NCI-H2107 (cell line): Measurements from ENCODE around the gene KCNH4.

Source experiments
- DNase-seq: peaks from one replicate; lab custom pipeline; 2025; lab: John Stamatoyannopoulos, UW

The KCNH4 gene

DNA sequence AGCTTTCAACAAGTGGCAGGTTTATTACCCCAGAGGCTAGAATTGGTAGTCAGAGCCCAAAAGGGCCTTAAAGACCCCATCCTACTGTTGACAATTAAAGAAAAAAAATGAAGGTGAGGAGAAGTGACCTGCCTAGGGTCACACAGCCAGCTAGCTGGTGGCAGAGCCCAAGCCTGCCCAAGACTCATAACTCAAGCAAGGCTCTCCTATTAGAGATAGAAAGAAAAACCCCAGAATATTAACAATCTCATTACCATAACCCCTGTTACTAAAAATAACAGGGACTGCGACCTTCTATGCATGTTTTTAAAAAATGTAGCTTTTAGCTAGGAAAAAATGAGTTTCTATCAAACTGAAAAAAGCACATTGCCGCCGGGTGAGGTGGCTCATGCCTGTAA, 44.3 kb downstream of the KCNH4 start:
- no peak for DNase-seq

- no peak for DNase-seq
These were observed 45.0 kb downstream of the KCNH4 start for GRCh38 chr17:42135664-42136653.

- no peak for DNase-seq
These were observed 45.8 kb downstream of the KCNH4 start for GRCh38 chr17:42135151-42135550.

DNA sequence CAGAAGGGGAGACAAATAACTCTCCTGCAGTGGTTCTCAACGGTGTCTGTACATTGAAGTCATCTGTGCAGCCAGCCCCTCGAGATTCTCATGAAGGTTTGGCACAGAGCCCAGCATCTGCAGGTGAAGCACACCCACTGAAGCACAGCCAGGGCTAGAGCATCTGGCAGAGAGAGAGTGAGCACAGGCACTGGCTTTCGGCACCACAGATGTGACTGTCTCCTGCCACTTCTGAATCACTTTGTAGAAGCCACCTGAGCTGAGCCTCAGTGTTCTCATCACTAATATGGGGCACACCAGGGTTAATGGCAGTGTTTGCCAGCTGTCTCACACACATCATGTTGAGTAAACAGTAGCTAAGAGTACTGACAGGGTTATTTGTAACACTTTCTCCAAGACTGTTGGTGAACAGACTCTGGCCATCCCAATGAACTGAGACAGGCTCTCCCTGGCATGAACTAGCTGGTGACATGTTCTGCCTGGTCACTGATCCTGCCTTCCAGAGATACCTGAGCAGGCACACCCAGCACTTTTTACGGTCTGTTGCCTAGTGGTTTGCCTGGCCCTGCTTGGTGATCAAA, 47.4 kb downstream of the KCNH4 start:
- peak; percentile 70 for DNase-seq

GRCh38 chr17:42132941-42133340, 48.0 kb downstream of the KCNH4 start:
- DNase-seq: peak; percentile 61

GRCh38 chr17:42131981-42132432, 48.9 kb downstream of the KCNH4 start:
- DNase-seq: no peak

DNA sequence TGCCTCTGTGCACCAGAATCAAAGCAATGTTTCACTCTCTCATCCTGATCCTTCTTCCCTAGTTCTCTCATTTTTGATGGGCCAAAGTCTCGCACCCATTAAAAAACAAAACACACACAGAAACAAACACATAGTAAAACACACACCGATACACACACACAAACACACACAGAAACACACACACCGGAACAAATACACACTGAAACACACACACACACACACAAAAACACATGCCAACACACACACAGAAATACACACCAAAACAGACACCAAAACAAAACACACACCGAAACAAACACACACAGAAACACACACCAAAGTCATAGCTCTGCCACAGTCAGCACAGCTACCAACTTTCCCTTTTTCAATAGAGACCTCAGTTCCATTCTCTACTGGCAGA, 49.7 kb downstream of the KCNH4 start:
- no peak for DNase-seq

- no peak for DNase-seq
These were observed 50.5 kb downstream of the KCNH4 start for GRCh38 chr17:42130310-42130936.

DNA sequence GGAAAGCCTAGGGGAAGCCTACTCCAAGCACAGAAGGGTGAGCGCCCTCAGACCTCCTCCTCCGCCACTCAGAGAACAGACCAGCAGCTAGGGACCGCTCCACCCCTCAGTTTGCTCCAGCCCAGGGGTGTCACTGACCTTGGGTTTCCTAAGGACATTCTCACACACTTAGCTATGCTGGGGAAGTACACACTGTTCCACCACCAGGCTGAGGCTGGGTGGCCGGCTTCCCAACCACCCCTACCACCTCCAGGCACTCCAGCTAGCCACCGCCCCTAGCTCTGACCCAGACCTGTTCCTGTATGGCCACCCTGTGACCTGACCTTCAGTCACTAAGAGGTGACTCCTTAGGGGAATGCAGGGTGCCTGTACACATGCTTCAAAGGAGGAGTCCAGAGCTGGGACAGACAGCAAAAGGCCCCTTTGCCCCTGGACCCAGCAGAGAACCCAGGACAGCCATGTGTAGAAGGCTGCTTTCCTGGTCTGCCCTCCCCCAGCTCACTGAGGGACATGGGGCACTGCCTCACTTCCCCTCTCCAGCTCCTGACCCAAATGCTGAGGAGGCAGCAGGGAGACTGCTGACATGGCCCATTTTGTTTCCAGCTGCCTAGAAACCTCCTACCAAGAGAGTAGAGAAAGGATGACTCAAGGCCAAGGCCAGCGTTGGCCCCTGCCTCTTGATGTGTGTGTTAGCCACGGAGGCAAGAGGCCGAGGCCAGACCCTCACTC, 51.7 kb downstream of the KCNH4 start:
- DNase-seq: no peak

DNA sequence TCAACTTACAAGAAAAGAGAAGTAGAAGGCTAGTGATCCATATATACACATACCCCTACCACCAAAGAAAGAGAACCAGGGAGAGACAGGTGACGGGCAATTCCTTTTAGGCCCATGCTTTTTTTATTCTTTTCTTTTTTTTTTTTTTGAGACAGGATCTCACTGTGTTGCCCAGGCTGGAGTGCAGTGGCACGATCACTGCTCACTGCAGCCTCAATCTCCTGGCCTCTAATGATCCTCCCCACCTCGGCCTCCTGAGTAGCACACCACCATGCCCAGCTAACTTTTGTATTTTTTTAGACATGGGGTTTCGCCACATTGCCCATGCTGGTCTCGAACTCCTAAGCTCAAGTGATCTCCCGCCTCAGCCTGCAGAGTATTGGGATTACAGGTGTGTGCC, 53.5 kb downstream of the KCNH4 start:
- DNase-seq: no peak

- no peak for DNase-seq
These were observed 54.1 kb downstream of the KCNH4 start for GRCh38 chr17:42126836-42127235.

DNA sequence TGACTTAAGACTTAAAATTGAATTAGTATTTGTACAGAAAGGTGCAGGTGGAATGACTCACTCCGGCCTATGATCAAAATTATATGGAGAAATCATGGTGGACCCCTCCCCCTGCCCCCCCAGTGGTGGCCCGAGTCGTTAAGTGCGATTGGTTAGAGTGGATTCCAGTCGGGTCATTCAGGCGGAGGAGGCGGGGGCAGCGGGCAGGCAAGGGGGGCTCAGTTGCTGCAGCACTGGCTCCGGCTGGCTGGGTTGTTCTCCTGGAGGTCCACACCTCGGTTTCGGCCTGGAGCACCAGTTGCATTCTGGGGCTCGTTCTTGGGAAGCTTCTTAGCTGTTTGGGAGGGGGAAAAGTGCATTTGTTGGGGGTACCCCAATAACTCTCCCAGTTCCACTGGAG, 55.4 kb downstream of the KCNH4 start:
- DNase-seq: no peak

- no peak for DNase-seq
These were observed 56.7 kb downstream of the KCNH4 start for GRCh38 chr17:42124256-42124655.

- DNase-seq: no peak
These were observed 58.3 kb downstream of the KCNH4 start, which contains the start of gene HSPB9 for GRCh38 chr17:42122371-42123303. Gene HSPB9, plus strand, starts transcription at chr17:42122804. Its CDS starts 47 bp downstream, at chr17:42122851.

GRCh38 chr17:42120770-42121769, 59.9 kb downstream of the KCNH4 start, which contains the start of gene KAT2A:
Gene KAT2A, minus strand, starts transcription at chr17:42121367. Its CDS starts 63 bp downstream, at chr17:42121304.
- DNase-seq: peak; percentile 71

- DNase-seq: no peak
These were observed 60.7 kb downstream of the KCNH4 start for GRCh38 chr17:42120161-42120769.

- no peak for DNase-seq
These were observed 61.6 kb downstream of the KCNH4 start for GRCh38 chr17:42119301-42119700.

GRCh38 chr17:42118545-42118944, 62.4 kb downstream of the KCNH4 start:
- DNase-seq: no peak

GRCh38 chr17:42118126-42118510, 62.8 kb downstream of the KCNH4 start:
- DNase-seq: no peak
